Peyer's patch (tissue), 4 donors: ENCODE data around the gene MISP.

Experiments
- POLR2A ChIP-seq, 2 donors: fragments of 450-650 bp; IDR thresholded peaks; one replicate each; pipeline ENCODE4 v1.5.1; 2017; ENCODE audit warnings: antibody characterized with exemption in 2 of 2, mild to moderate bottlenecking in 2 of 2, moderate library complexity in 2 of 2
- TF ChIP-seq, protein P1 (sequence below), 6 experiments: fragments of 450-650 bp in 4 of 6; fragments of 200-600 bp in 2 of 6; sonication (generic) in 1 of 6; IDR thresholded peaks; one replicate each; pipeline ENCODE4 v1.5.1; 2017 to 2019; ENCODE audit warnings: antibody characterized with exemption in 6 of 6, mild to moderate bottlenecking in 3 of 6, moderate library complexity in 1 of 6

GRCh38 chr19:756236-756635 lies 5.3 kb downstream of the MISP start:
- TF ChIP-seq POLR2A (IDR thresholded peaks at IDR 0.05) = no peak
- TF ChIP-seq, protein P1, sequence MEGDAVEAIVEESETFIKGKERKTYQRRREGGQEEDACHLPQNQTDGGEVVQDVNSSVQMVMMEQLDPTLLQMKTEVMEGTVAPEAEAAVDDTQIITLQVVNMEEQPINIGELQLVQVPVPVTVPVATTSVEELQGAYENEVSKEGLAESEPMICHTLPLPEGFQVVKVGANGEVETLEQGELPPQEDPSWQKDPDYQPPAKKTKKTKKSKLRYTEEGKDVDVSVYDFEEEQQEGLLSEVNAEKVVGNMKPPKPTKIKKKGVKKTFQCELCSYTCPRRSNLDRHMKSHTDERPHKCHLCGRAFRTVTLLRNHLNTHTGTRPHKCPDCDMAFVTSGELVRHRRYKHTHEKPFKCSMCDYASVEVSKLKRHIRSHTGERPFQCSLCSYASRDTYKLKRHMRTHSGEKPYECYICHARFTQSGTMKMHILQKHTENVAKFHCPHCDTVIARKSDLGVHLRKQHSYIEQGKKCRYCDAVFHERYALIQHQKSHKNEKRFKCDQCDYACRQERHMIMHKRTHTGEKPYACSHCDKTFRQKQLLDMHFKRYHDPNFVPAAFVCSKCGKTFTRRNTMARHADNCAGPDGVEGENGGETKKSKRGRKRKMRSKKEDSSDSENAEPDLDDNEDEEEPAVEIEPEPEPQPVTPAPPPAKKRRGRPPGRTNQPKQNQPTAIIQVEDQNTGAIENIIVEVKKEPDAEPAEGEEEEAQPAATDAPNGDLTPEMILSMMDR (IDR thresholded peaks at IDR 0.05) = no peak
